ENCODE results near the gene GPR39. TPM values are rescaled to one million over a fixed set of nuclear protein-coding genes. Genes with fewer than 3 reads are reported as not detected.

GPR39 gene
- total RNA-seq, 4 donors from 2014 or later: 0.21 to 1.8 (median 0.22) TPM; not detected in 1

DNA sequence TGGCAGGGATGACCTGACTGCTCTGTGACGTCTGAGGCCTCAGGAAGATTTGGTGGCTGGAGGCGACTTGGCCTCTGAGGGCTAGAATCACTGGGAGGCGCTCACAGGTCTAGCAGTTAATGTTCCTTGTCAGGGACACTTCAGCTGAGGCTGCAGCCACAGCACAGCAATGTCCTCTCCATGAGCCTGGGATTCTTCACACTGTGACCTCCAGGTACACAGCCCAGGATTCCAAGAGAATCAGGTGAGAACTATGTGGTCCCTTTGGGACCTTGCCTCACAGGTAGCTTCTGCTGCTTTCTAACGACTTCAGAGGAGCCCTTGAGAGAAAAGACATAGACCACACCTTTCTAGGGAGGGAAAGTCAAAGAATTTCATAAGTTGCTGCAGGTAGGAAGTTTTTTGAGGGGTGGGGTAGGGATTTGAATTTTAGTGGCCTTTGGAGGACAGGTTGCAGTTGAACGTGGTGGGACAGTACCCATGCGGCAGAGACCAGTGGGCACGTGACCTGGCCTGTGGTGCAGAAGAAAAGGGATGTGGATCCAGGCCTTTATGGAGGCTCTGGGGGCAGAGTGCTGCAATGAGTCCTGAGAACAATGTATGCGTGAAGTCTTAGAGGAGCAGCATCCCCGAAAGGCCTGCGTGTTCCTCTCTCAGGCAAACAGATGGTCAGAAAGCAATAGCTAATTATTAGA, 167.2 kb downstream of the GPR39 start:
- no peak for TF ChIP-seq POLR2A (IDR thresholded peaks at IDR 0.05)
- TF ChIP-seq EP300 (IDR thresholded peaks at IDR 0.05): no peak
- TF ChIP-seq, protein P1, sequence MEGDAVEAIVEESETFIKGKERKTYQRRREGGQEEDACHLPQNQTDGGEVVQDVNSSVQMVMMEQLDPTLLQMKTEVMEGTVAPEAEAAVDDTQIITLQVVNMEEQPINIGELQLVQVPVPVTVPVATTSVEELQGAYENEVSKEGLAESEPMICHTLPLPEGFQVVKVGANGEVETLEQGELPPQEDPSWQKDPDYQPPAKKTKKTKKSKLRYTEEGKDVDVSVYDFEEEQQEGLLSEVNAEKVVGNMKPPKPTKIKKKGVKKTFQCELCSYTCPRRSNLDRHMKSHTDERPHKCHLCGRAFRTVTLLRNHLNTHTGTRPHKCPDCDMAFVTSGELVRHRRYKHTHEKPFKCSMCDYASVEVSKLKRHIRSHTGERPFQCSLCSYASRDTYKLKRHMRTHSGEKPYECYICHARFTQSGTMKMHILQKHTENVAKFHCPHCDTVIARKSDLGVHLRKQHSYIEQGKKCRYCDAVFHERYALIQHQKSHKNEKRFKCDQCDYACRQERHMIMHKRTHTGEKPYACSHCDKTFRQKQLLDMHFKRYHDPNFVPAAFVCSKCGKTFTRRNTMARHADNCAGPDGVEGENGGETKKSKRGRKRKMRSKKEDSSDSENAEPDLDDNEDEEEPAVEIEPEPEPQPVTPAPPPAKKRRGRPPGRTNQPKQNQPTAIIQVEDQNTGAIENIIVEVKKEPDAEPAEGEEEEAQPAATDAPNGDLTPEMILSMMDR (IDR thresholded peaks at IDR 0.05): no peak
- WGBS, 2 donors: 85% methylated on average over 10 of the region's 10 CpGs
- Histone ChIP-seq H3K9me3 (no peaks in the 10 kb centered on the region), H3K36me3 (no peaks in the 10 kb centered on the region), H3K4me1 (no peaks in the 10 kb centered on the region), H3K4me3 (no peak overlapping the region), H3K27ac (no peak overlapping the region), H3K27me3 (no peaks in the 10 kb centered on the region)
- DNase-seq (ENCODE audit: low spot score in 2 of 2): no peak

- WGBS, 2 donors: 90 to 93% methylated on average over 36 of the region's 36 CpGs
- H3K27me3 ChIP-seq: no peaks in the 10 kb centered on the region
- no peak for DNase-seq (ENCODE audit: low spot score in 2 of 2)
- TF ChIP-seq POLR2A (IDR thresholded peaks at IDR 0.05): no peak
- TF ChIP-seq EP300 (IDR thresholded peaks at IDR 0.05): no peak
- TF ChIP-seq, protein P1 (IDR thresholded peaks at IDR 0.05): no peak
- no peaks in the 10 kb centered on the region for H3K9me3 ChIP-seq
- no peaks in the 10 kb centered on the region for H3K36me3 ChIP-seq
- H3K27ac ChIP-seq: no peak overlapping the region
- H3K4me1 ChIP-seq: no peaks in the 10 kb centered on the region
- H3K4me3 ChIP-seq: no peak overlapping the region
Measured at GRCh38 chr2:132584976-132585817, 168.6 kb downstream of the GPR39 start.

- no peak for DNase-seq (ENCODE audit: low spot score in 2 of 2)
- TF ChIP-seq POLR2A (IDR thresholded peaks at IDR 0.05): no peak
- no peaks in the 10 kb centered on the region for H3K9me3 ChIP-seq
- H3K27me3 ChIP-seq: no peaks in the 10 kb centered on the region
- no peak overlapping the region for H3K27ac ChIP-seq
- H3K4me3 ChIP-seq: no peak overlapping the region
- no peaks in the 10 kb centered on the region for H3K4me1 ChIP-seq
- H3K36me3 ChIP-seq: no peaks in the 10 kb centered on the region
- 59 to 69% methylated on average over 14 of the region's 14 CpGs for WGBS, 2 donors
Measured at GRCh38 chr2:132586101-132586511, 169.5 kb downstream of the GPR39 start.

GRCh38 chr2:132586835-132587234, 170.2 kb downstream of the GPR39 start:
- Histone ChIP-seq H3K27me3 (no peaks in the 10 kb centered on the region), H3K9me3 (no peaks in the 10 kb centered on the region), H3K4me3 (no peak overlapping the region), H3K4me1 (no peaks in the 10 kb centered on the region), H3K36me3 (no peaks in the 10 kb centered on the region), H3K27ac (no peak overlapping the region)
- WGBS, 2 donors: 90 to 91% methylated on average over 3 of the region's 3 CpGs
- DNase-seq (ENCODE audit: low spot score in 2 of 2): no peak
- TF ChIP-seq POLR2A (IDR thresholded peaks at IDR 0.05): no peak
- TF ChIP-seq, protein P1 (IDR thresholded peaks at IDR 0.05): no peak

DNA sequence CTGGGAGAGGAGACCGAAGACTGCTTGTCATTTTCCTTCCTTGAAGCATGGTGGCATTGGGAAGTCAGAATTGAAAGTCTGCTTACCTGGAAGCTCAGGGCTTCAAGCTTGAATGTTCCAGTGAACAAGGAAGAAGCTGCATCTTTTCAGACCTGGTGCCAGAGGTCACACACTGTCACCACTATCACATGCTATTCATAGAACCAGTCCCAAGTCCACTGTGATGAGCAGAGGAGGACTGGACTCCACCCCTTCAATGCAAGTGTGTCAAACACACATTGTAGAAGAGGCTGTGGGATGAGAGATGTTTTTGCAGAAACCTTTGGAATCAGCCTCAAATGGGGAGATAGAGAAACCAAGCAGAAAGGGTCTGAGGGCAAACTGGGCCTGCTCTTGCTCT, 172.0 kb downstream of the GPR39 start:
- Histone ChIP-seq H3K9me3 (no peaks in the 10 kb centered on the region), H3K27ac (no peak overlapping the region), H3K27me3 (no peaks in the 10 kb centered on the region), H3K36me3 (no peaks in the 10 kb centered on the region), H3K4me1 (no peaks in the 10 kb centered on the region), H3K4me3 (no peak overlapping the region)
- DNase-seq (ENCODE audit: low spot score in 2 of 2): no peak
- TF ChIP-seq EP300 (IDR thresholded peaks at IDR 0.05) (no peak), POLR2A (IDR thresholded peaks at IDR 0.05) (no peak)
- TF ChIP-seq, protein P1 (IDR thresholded peaks at IDR 0.05): no peak
- WGBS, 2 donors: 64 to 83% methylated on average over 1 of the region's 1 CpG

Data from tibial nerve (tissue), 4 donors.